ENCODE measurements around the gene CHRNA5.
"Not testable (repeated sequence)": the region's sequence is repeated elsewhere in the genome, so short reads cannot be mapped to it uniquely, and the experiment has no call there.

CHRNA5 gene

GRCh38 chr15:78565951-78566774, 843 bp downstream of the CHRNA5 start:
- DNase-seq (ENCODE audit: low spot score), result peak; percentile 56

DNA sequence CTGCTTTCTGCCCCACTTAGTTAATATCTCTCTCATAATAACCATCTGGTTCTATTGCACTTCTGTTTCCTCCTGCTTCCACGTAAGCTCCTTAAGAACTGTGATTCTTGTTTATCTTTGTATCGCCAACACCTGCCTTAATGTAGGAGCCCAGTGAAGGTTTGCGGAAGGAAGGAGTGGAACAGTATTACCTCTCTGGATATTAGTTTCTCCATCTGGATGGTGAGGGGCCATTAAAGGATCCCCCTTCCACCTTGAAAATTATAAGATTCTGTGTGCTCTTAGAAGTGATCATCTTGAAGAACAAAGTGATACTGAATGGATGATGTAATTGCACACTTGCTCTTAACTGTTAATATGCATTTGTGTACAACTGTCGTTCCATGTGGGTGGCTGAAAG, 2.2 kb downstream of the CHRNA5 start:
- DNase-seq (ENCODE audit: low spot score), result no peak

DNA sequence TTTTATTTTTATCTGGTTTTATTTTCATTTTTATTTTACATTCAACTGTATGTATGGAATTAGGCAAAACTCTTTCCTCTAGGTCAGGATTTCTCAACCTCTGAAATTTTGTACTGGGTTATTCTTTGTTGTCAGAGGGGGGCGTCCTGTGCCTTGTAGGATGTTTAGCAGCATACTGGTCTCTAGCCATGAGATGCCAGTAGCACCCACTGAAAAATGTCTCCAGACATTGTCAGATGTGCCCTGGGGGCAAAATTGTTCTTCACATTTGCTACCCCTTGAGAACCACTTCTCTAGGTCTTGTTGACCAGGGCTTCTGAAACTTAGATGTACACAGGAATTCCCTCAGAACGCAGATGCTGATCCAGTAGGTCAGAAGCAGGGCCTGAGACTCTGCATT, 5.4 kb downstream of the CHRNA5 start:
- DNase-seq (ENCODE audit: low spot score), result no peak

DNA sequence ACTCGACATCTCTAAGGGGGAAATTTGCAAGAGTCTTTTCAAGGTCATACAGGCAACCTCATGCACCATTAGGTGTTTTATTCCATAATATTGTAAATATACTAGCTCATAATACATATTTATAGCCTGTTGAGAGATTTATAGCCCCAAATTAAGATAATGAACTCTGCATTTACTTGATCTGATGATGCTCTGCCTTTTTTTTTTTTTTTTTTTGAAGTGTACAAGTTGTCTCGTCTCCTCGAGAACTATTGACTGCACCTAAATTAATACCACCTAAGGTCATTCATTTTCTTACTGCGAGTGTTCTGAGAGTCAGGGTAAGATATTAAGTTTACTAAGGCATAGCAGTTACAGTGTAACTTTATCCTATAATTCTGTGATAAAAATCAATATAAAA, 6.1 kb downstream of the CHRNA5 start:
- no peak for DNase-seq (ENCODE audit: low spot score)

DNA sequence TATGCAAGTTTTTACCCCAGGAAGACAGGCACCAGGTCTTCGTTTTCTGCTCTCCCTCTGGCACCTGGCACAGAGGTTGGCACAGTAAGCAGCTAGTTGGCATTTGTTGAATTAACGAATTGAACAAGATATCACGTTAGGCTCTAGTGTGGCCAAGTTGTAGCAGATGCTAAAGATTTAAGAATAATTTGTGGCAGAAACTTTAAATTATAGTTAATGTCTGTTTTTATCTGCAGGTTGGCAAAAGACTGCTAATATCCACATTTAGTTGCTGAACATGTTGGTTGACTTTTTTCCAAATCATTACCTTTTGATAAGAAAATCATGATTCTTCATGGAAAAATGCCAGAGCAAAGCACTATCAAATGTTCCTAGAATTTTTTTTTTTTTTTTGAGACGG, 8.1 kb downstream of the CHRNA5 start:
- DNase-seq (ENCODE audit: low spot score), result no peak

DNA sequence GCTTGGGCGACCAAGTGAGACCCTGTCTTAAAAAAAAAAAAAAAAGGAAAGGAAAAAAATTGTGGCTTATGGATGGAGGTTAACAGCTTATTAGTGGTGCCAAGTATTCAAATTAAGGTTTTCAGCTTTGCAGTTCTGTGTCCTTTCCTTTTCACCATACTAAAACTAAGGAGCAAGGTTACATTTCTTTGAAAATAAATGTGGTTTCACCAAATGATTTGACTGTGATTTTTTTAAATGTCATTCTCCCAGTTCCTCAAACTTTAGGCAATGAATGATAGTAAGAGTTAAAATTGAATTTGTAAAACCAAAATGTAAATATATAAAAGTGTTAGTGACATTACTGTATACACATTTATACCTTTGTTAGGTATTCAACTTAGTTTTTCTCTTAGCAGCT, 9.6 kb downstream of the CHRNA5 start:
- DNase-seq (ENCODE audit: low spot score), result no peak

- DNase-seq (ENCODE audit: low spot score), result no peak
Measured at GRCh38 chr15:78597583-78597982, 32.3 kb downstream of the CHRNA5 start.

GRCh38 chr15:78598348-78598747, 33.0 kb downstream of the CHRNA5 start:
- DNase-seq (ENCODE audit: low spot score), result no peak

- no peak for DNase-seq (ENCODE audit: low spot score)
Measured at GRCh38 chr15:78599189-78599588, 33.9 kb downstream of the CHRNA5 start.

GRCh38 chr15:78603467-78603866, 38.1 kb downstream of the CHRNA5 start:
- DNase-seq (ENCODE audit: low spot score), result no peak

GRCh38 chr15:78604420-78604819, 39.1 kb downstream of the CHRNA5 start:
- no peak for DNase-seq (ENCODE audit: low spot score)

- DNase-seq (ENCODE audit: low spot score), result no peak
Measured at GRCh38 chr15:78605201-78605600, 39.9 kb downstream of the CHRNA5 start.

DNA sequence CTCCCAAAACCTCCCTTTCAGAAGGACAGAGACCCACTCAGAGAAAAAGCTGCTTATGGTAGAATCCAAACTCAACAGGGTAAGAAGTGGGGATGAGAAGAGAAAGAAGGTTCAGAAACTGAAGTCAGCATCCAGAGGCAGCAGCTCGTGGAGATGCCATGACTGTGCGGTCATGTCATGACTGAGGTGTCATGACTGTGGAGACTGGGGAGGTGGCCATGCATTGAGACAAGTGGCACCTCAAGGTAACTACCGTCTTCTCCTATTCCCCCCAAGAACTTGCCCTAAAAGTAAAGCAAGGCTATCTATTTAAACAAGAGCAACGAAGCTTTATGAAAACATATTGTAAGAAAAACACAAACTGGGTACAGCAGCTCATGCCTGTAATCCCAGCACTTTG, 40.4 kb downstream of the CHRNA5 start:
- DNase-seq (ENCODE audit: low spot score), result no peak

DNA sequence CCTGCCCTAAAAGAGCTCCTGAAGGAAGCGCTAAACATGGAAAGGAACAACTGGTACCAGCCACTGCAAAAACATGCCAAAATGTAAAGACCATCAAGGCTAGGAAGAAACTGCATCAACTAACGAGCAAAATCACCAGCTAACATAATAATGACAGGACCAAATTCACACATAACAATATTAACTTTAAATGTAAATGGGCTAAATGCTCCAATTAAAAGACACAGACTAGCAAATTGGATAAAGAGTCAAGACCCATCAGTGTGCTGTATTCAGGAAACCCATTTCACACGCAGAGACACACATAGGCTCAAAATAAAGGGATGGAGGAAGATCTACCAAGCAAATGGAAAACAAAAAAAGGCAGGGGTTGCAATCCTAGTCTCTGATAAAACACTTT, 44.2 kb downstream of the CHRNA5 start:
- DNase-seq (ENCODE audit: low spot score), result not testable (repeated sequence)

- DNase-seq (ENCODE audit: low spot score), result no peak
Measured at GRCh38 chr15:78614021-78614420, 48.7 kb downstream of the CHRNA5 start.

- no peak for DNase-seq (ENCODE audit: low spot score)
Measured at GRCh38 chr15:78615151-78615589, 49.9 kb downstream of the CHRNA5 start.

- no peak for DNase-seq (ENCODE audit: low spot score)
Measured at GRCh38 chr15:78616506-78616905, 51.2 kb downstream of the CHRNA5 start.

DNA sequence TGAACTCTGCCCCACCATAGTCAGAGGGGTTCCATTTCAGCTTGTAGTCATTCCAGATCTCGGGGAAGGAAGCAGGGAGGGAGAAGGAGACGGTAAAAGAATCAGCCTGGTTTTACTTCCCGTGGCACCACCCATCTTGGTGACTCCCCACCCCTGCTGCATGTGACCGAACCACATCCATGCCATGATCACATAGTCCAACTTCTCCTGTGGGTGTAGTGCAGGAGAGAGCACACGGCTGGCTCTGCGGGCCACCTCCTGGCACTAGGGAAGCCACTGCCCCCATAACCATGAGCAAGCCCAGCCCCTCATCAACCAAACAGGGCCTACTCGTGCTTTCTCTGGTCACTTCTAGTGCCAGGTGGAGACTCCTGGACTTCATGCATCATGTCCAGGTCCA, 51.8 kb downstream of the CHRNA5 start:
- DNase-seq (ENCODE audit: low spot score), result no peak

- DNase-seq (ENCODE audit: low spot score), result no peak
Measured at GRCh38 chr15:78617516-78617915, 52.2 kb downstream of the CHRNA5 start.

DNA sequence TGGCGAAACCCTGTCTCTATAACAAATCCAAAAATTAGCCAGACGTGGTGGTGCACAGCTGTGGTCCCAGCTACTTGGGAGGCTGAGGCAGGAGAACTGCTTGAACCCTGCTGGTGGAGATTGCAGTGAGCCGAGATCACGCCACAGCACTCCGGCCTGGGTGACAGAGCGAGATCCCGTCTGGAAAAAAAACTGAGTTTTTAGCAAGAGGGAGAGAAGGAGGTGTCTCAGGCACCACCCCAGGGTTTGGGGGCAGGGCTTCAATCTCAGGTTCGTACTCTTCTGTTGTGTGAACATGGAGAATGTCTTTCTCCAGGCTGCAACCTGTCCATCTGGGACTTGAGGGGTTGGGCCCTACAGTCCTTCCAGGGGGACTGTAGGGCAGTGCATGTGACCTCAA, 52.7 kb downstream of the CHRNA5 start:
- DNase-seq (ENCODE audit: low spot score), result no peak

DNA sequence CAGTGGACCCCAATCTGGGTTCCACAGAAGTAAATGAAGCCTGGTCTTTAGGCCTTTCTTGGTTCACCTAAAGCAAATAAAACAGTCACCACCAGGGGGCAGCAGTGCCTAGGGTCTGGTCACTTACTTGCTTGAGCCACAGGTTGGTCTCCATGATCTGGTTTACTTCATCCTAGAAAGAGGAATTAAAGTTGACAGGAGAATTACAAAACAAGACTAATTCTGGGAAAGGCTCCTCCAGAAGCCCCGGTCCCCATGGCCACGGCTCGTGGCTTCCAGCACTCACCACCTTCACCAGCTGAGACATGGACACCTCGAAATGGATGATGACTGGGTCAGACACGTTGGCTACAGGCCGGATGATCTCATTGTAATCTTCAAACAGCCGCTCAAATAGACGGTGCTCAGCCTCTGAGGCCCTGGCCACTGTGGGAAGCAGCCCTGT, 53.2 kb downstream of the CHRNA5 start:
- DNase-seq (ENCODE audit: low spot score), result peak; percentile 95

DNA sequence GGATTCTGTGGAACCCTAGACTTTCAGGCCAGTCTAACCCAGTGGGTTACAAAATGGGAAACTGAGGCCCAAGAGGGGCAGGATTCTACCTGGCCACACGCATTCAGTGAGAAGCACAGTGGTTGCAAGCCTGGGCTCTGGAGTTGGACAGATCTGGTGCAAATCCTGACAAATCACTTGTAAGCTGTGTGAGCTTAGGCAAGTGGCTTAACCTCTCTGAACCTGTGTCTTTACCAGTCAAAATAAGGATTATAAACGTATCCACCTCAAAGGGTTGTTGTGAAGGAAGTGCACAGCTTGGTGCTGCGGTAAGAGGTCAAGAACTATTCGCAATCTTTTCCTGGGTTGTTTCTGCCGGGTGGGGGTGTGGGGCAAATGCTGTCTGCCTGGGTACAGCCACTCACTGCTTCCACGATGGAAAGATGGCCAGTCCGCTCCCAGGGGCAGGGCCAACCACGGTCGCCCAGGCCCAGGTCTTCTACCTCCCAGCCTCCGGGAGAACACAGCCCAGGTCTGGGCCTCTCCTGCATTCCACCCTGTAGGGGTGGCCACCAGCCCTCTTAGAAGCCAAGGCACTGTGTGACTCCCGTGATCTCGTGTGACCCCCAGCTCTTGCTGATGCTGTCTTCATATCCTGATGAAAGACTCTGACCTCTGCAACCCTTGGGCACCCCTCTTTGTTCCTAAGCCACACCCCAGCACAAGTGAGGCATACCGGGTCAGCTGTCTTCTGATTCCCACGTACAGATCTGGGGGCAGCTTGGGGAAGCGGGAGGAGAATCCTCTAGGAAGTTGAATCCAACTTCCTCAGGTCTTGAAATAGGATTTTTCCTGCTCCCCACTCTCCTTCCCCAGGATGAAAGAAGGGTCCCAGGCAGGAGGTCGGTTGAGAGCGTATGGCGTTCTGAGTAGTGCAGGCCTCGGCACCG, 54.0 kb downstream of the CHRNA5 start:
- no peak for DNase-seq (ENCODE audit: low spot score)

- DNase-seq (ENCODE audit: low spot score), result peak; percentile 68
Measured at GRCh38 chr15:78620021-78620526, 54.8 kb downstream of the CHRNA5 start.

Data from HuH-7.5 (cell line).